CD14-positive monocyte (primary cell): ENCODE data around the gene AKAP6. TPM values are rescaled to one million over a fixed set of nuclear protein-coding genes. Genes with fewer than 3 reads are reported as not detected.

Experiments
- DNase-seq, 3 donors: peaks; one replicate each; pipeline ENCODE4 v3.0.0-alpha.2; 2011 to 2022
- H2AFZ ChIP-seq: 2 replicates; pipeline ENCODE4 v1.6.0; 2012; ENCODE audit warnings: mild to moderate bottlenecking, low read depth, low read length, inconsistent platforms; ENCODE audit not compliant: insufficient read depth, poor library complexity, severe bottlenecking
- H3K27ac ChIP-seq, 2 donors: 1 replicate in 1 of 2; 2 replicates in 1 of 2; pipeline ENCODE4 v1.5.1; 2012 to 2013; ENCODE audit warnings: low read length in 2 of 2, control low read depth in 1 of 2, inconsistent platforms in 1 of 2, low read depth in 1 of 2, mild to moderate bottlenecking in 1 of 2
- H3K27me3 ChIP-seq, 2 donors: one replicate each; pipeline versions ENCODE4 v1.6.0 to v1.6.1; 2011 to 2013; ENCODE audit warnings: low read length in 2 of 2; ENCODE audit not compliant: control insufficient read depth in 2 of 2, insufficient read depth in 2 of 2
- H3K36me3 ChIP-seq, 2 donors: replicated peaks in 1 of 2; 1 replicate in 1 of 2; 2 replicates in 1 of 2; pipeline versions ENCODE4 v1.5.1 to v1.6.1; 2012 to 2013; ENCODE audit warnings: low read length in 2 of 2, control low read depth in 1 of 2, inconsistent platforms in 1 of 2, mild to moderate bottlenecking in 1 of 2; ENCODE audit not compliant: insufficient read depth in 2 of 2, control insufficient read depth in 1 of 2
- H3K4me1 ChIP-seq, 2 donors: 1 replicate in 1 of 2; 2 replicates in 1 of 2; pipeline versions ENCODE4 v1.5.1 to v1.6.1; 2012 to 2013; ENCODE audit warnings: low read length in 2 of 2, control low read depth in 1 of 2, inconsistent platforms in 1 of 2, mild to moderate bottlenecking in 1 of 2, moderate library complexity in 1 of 2; ENCODE audit not compliant: insufficient read depth in 2 of 2, control insufficient read depth in 1 of 2
- H3K4me2 ChIP-seq: replicated peaks from 2 replicates; pipeline ENCODE3; 2012; ENCODE audit warnings: low read length, moderate library complexity, mild to moderate bottlenecking; ENCODE audit not compliant: poor library complexity, severe bottlenecking; ENCODE audit errors: extremely low read depth
- H3K4me3 ChIP-seq, 3 experiments: fragments of 200-600 bp in 1 of 3; sonication (generic) in 1 of 3; replicated peaks in 1 of 3; 1 replicate in 2 of 3; 2 replicates in 1 of 3; pipeline ENCODE4 v1.5.1; 2011 to 2013; ENCODE audit warnings: low read length in 3 of 3, mild to moderate bottlenecking in 3 of 3, control low read depth in 2 of 3, low read depth in 2 of 3, inconsistent platforms in 1 of 3, moderate library complexity in 1 of 3
- H3K79me2 ChIP-seq: 2 replicates; pipeline ENCODE4 v1.6.0; 2012; ENCODE audit warnings: mild to moderate bottlenecking, control low read depth, inconsistent platforms, low read length, moderate library complexity; ENCODE audit not compliant: insufficient read depth
- H3K9ac ChIP-seq: 2 replicates; pipeline ENCODE4 v1.6.0; 2017; ENCODE audit warnings: low read length, mild to moderate bottlenecking; ENCODE audit not compliant: insufficient read depth, poor library complexity, severe bottlenecking
- H3K9me3 ChIP-seq, 2 donors: replicated peaks in 1 of 2; 1 replicate in 1 of 2; 2 replicates in 1 of 2; pipeline versions ENCODE4 v1.5.1 to v1.6.1; 2012 to 2013; ENCODE audit warnings: low read length in 2 of 2, control low read depth in 1 of 2; ENCODE audit not compliant: control insufficient read depth in 1 of 2, insufficient read depth in 1 of 2
- H4K20me1 ChIP-seq: 2 replicates; pipeline ENCODE4 v1.6.0; 2012; ENCODE audit warnings: mild to moderate bottlenecking, low read length, control low read depth, moderate library complexity; ENCODE audit not compliant: insufficient read depth
- H3K27ac Mint-ChIP-seq, 7 donors: one replicate each; pipeline ENCODE4 v1.8.0; 2020; ENCODE audit warnings: mild to moderate bottlenecking in 7 of 7, mixed read lengths in 7 of 7, moderate library complexity in 6 of 7, inconsistent platforms in 2 of 7
- H3K27me3 Mint-ChIP-seq, 3 donors: one replicate each; pipeline ENCODE4 v1.8.0; 2021 to 2022; ENCODE audit warnings: low read depth in 3 of 3, mild to moderate bottlenecking in 3 of 3, mixed read lengths in 3 of 3, moderate library complexity in 3 of 3, inconsistent platforms in 1 of 3
- H3K36me3 Mint-ChIP-seq, 2 donors: one replicate each; pipeline ENCODE4 v1.8.0; 2020; ENCODE audit warnings: mixed read lengths in 2 of 2, inconsistent platforms in 1 of 2, mild to moderate bottlenecking in 1 of 2
- H3K4me1 Mint-ChIP-seq: one replicate; pipeline ENCODE4 v1.8.0; 2020; ENCODE audit warnings: mild to moderate bottlenecking, mixed read lengths
- H3K4me3 Mint-ChIP-seq, 2 donors: one replicate each; pipeline ENCODE4 v1.8.0; 2020; ENCODE audit warnings: mild to moderate bottlenecking in 2 of 2, mixed read lengths in 2 of 2, moderate library complexity in 1 of 2
- H3K9me3 Mint-ChIP-seq, 7 donors: one replicate each; pipeline ENCODE4 v1.8.0; 2020 to 2022; ENCODE audit warnings: mixed read lengths in 7 of 7, mild to moderate bottlenecking in 6 of 7, moderate library complexity in 6 of 7, inconsistent platforms in 2 of 7
- WGBS: methylation state at CpG from one replicate; pipeline ENCODE4 v1.1.5; 2013; ENCODE audit warnings: missing lambda C conversion rate; ENCODE audit not compliant: insufficient coverage; 5-methylcytosine and 5-hydroxymethylcytosine counted together
- intact Hi-C, 2 donors: fragments of 100-400 bp; cut with micrococcal nuclease; formaldehyde crosslinking; loops; one replicate each; pipeline versions ENCODE4 v1.15.0 to v1.15.1; 2023
- polyA plus RNA-seq, 3 donors: library from polyadenylated mRNA; depleted of rRNA in 1 of 3; unstranded in 2 of 3; stranded (reverse) in 1 of 3; fragments of 300-500 nt in 2 of 3; fragments of >200 nt in 1 of 3; fragmentation: Illumina TruSeq in 2 of 3; gene quantifications; 1 replicate in 2 of 3; 2 replicates in 1 of 3; pipeline ENCODE4 v1.2.3, GENCODE V29; 2012 to 2021
- TF ChIP-seq, protein P1 (sequence below): fragments of 200-600 bp; IDR thresholded peaks from one replicate; pipeline ENCODE4 v1.8.0; 2022; ENCODE audit warnings: antibody characterized with exemption, mild to moderate bottlenecking

Gene AKAP6
- polyA plus RNA-seq, 3 donors = not detected

DNA sequence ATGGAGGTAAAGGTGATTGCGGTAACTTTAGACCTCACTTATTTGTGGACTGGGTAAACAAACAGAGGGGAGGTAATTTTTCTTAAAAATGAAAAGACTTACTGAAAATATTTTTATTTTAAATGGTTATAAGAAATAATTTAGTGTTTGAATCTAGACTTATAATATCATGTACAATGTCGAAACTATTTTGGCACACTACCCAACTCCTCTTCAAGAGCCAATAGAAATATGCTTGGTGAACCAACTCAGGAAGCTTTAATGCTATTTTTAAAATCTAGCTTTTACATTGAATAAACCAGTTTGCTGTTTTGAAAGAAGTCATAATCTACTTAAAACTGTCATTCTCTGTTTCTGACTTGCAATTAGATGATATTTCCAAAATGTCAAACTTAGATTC, 433.8 kb downstream of the AKAP6 start:
- Histone ChIP-seq H4K20me1 (no peaks in the 10 kb centered on the region), H2AFZ (no peak overlapping the region), H3K27ac (no peak overlapping the region), H3K9me3 (no peaks in the 10 kb centered on the region), H3K27me3 (no peaks in the 10 kb centered on the region), H3K4me2 (no peak overlapping the region), H3K79me2 (no peaks in the 10 kb centered on the region), H3K4me1 (no peaks in the 10 kb centered on the region), H3K36me3 (no peaks in the 10 kb centered on the region), H3K9ac (no peak overlapping the region), H3K4me3 (no peak overlapping the region)
- intact Hi-C loops = no loop called here
- no peak overlapping the region for H3K27ac Mint-ChIP-seq
- H3K4me1 Mint-ChIP-seq = no peaks in the 10 kb centered on the region
- H3K9me3 Mint-ChIP-seq = peaks cover 0 to 8% (median 2%) of the 10 kb centered on the region in 7 donors
- no peaks in the 10 kb centered on the region for H3K36me3 Mint-ChIP-seq
- H3K4me3 Mint-ChIP-seq = no peak overlapping the region
- H3K27me3 Mint-ChIP-seq = peaks cover 0 to 2% (median 0%) of the 10 kb centered on the region in 3 donors
- DNase-seq = no peak
- no CpG with 5 or more reads among the region's 2 CpGs for WGBS
- TF ChIP-seq, protein P1, sequence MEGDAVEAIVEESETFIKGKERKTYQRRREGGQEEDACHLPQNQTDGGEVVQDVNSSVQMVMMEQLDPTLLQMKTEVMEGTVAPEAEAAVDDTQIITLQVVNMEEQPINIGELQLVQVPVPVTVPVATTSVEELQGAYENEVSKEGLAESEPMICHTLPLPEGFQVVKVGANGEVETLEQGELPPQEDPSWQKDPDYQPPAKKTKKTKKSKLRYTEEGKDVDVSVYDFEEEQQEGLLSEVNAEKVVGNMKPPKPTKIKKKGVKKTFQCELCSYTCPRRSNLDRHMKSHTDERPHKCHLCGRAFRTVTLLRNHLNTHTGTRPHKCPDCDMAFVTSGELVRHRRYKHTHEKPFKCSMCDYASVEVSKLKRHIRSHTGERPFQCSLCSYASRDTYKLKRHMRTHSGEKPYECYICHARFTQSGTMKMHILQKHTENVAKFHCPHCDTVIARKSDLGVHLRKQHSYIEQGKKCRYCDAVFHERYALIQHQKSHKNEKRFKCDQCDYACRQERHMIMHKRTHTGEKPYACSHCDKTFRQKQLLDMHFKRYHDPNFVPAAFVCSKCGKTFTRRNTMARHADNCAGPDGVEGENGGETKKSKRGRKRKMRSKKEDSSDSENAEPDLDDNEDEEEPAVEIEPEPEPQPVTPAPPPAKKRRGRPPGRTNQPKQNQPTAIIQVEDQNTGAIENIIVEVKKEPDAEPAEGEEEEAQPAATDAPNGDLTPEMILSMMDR = no peak

DNA sequence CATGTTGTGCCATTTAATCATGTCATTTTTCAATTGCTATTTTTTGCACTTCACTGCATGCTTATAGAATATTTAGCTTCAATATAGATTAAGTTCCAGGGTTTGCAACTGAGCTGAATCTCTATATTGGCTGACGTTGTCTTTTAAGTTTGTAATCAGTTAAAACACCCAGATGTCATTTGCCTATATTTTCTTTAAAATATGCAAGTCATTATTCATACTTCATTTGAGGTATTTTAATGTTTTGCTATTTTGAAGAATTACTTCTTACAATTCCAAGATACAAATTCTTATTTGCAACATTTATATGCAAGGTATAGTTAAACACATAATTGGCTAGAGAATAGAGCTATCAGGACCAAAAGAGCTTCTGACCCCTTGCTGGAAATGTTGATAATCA, 434.6 kb downstream of the AKAP6 start:
- peaks cover 0 to 2% (median 0%) of the 10 kb centered on the region in 3 donors for H3K27me3 Mint-ChIP-seq
- intact Hi-C loops = no loop called here
- Histone ChIP-seq H3K4me2 (no peak overlapping the region), H3K9me3 (no peaks in the 10 kb centered on the region), H3K79me2 (no peaks in the 10 kb centered on the region), H3K27me3 (no peaks in the 10 kb centered on the region), H2AFZ (no peak overlapping the region), H3K27ac (no peak overlapping the region), H3K36me3 (no peaks in the 10 kb centered on the region), H3K4me1 (no peaks in the 10 kb centered on the region), H4K20me1 (no peaks in the 10 kb centered on the region), H3K9ac (no peak overlapping the region), H3K4me3 (no peak overlapping the region)
- H3K4me1 Mint-ChIP-seq = no peaks in the 10 kb centered on the region
- H3K36me3 Mint-ChIP-seq = no peaks in the 10 kb centered on the region
- WGBS = no CpG with 5 or more reads among the region's 1 CpG
- peaks cover 0 to 5% (median 2%) of the 10 kb centered on the region in 7 donors for H3K9me3 Mint-ChIP-seq
- no peak for DNase-seq
- H3K4me3 Mint-ChIP-seq = no peak overlapping the region
- TF ChIP-seq, protein P1 = no peak
- H3K27ac Mint-ChIP-seq = no peak overlapping the region
